ENCODE data around the gene KHDC4.
"Not testable (repeated sequence)": the region's sequence is repeated elsewhere in the genome, so short reads cannot be mapped to it uniquely, and the experiment has no call there.

KHDC4 gene

DNA sequence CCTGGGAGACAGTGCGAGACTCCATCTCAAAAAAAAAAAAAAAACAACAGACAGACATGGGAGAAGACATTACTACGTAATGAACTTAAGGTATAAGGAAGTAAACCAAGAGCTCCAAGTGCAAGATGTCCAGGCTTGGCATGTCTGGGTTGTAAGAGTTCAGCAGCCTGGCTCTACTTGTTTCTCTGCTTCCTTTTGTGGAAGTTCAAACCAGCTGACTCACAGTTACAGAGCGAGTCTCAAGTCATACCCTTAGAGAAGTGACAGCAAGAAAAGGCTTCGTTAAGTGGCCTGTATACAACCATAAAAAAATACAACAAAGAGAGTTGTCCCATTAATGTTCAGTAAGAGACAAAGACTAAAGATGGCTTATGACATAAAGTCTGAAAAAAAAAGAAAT, 24.3 kb downstream of the KHDC4 start:
- H3K27ac ChIP-seq: peak overlapping the region; percentile 83

DNA sequence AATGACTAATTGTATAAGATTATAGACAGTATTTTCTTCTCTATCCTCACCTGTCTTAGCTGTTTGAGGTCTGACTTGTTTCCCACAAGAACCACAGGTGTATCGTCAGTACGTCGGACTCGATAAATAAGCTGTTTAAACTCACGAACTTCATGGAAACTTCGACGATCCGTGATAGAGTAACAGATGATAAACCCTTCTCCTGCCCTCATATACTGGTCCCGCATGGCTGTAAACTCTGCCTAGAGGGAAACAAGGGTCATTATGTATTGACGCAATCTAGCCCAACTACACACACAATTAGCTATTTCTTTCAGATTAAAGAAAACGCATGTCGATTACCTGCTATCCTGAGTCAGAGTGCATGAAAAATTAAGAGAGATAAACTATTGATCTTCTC, 30.0 kb downstream of the KHDC4 start:
- TF ChIP-seq, protein P1, sequence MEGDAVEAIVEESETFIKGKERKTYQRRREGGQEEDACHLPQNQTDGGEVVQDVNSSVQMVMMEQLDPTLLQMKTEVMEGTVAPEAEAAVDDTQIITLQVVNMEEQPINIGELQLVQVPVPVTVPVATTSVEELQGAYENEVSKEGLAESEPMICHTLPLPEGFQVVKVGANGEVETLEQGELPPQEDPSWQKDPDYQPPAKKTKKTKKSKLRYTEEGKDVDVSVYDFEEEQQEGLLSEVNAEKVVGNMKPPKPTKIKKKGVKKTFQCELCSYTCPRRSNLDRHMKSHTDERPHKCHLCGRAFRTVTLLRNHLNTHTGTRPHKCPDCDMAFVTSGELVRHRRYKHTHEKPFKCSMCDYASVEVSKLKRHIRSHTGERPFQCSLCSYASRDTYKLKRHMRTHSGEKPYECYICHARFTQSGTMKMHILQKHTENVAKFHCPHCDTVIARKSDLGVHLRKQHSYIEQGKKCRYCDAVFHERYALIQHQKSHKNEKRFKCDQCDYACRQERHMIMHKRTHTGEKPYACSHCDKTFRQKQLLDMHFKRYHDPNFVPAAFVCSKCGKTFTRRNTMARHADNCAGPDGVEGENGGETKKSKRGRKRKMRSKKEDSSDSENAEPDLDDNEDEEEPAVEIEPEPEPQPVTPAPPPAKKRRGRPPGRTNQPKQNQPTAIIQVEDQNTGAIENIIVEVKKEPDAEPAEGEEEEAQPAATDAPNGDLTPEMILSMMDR (conservative IDR thresholded peaks at IDR 0.05): no peak
- H3K27ac ChIP-seq: no peak overlapping the region

More for the DNA sequence above, 24.3 kb downstream of the KHDC4 start:
- TF ChIP-seq, protein P1 (conservative IDR thresholded peaks at IDR 0.05): no peak

DNA sequence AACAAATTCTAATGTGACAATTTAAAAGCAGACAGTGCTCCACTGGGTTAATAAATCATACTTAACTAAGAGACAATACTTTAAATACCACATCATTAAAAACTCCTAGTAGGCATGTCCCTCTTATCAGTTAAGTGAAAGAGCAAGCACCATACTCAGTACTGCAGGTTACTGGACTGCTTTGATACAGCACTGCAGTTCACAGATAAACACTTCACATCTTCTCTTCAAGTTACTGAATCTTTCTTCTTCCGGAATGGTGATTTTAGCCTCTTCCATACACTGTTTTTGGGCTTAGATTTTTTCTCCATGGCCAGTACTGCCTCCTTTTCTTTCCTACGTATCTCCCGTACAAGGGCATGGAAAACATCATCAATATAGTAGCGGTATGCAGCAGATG, 34.1 kb downstream of the KHDC4 start:
- no peak overlapping the region for H3K27ac ChIP-seq
- TF ChIP-seq, protein P1 (conservative IDR thresholded peaks at IDR 0.05): no peak

DNA sequence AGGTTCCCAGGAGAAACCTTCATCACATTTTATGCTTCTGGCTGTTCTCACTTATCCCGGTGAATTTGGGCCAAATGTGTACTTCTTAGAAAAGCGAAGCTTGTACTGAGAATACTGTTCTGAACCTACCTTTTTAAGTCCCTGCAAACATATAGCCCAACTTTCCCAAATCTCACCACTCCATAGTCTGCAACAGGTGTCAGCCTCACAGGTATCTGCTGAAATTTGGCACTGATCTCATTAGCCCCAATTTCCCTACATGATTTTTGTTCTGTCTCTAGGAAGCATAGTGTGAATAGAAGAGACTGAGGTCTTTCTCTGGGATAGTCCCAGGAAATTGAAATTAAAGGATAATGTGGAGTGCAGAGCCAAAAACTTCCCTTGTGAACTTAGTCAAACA, 34.5 kb downstream of the KHDC4 start:
- TF ChIP-seq, protein P1 (conservative IDR thresholded peaks at IDR 0.05): no peak
- H3K27ac ChIP-seq: no peak overlapping the region

DNA sequence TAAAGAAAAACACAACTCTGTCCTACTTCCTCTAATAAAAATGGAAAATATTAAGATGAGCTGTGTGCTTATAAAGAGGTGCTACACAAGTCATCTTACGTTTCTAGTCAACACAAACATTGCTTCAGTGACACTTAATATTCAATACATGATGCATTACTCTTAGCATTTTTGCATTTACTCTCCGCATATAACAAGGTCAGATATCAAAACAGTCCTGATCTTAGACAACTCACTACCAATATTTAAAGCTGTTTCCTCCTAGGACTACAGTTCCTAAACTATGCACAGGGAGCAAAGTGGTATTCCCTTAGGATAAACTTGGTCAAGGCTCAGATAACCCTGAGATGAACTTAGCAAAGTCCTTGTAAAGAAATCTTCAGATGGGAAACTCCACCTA, 35.3 kb downstream of the KHDC4 start:
- H3K27ac ChIP-seq: no peak overlapping the region
- TF ChIP-seq, protein P1 (conservative IDR thresholded peaks at IDR 0.05): no peak

DNA sequence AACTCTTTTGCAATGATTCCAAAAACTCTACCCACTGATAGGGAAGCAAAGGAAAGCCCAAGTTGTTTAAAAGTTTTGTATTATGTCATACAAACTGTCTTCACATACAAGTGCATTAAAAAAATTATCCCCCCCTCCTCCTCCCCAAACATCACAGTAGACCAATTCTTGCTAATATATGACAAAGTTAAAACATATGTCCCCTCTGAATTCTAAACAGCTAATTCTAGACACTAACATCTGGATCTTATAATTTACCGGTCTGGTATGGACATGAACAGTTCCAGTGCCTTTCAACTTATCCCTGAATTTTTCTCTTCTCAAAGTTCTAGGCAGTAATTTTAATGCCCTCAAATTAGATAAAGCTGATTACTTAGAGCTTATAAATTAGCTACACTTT, 36.5 kb downstream of the KHDC4 start:
- TF ChIP-seq, protein P1 (conservative IDR thresholded peaks at IDR 0.05): no peak

DNA sequence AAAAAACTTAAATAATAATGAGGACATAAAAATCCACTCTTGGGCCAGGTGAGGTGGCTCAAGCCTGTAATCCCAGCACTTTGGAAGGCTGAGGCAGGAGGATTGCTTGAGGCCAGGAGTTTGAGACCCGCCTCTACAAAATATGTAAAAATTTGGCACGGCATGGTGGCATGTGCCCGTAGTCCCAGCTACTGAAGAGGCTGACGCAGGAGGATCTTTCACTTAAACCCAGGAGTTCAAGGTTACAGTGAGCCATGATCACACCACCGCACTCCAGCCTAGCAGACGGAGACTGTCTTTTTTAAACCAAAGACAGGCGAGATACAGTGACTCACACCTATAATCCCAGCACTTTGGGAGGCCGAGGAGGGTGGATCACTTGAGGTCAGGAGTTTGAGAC, 37.7 kb downstream of the KHDC4 start:
- not testable (repeated sequence) for H3K27ac ChIP-seq

More for the DNA sequence above, 36.5 kb downstream of the KHDC4 start:
- no peak overlapping the region for H3K27ac ChIP-seq

DNA sequence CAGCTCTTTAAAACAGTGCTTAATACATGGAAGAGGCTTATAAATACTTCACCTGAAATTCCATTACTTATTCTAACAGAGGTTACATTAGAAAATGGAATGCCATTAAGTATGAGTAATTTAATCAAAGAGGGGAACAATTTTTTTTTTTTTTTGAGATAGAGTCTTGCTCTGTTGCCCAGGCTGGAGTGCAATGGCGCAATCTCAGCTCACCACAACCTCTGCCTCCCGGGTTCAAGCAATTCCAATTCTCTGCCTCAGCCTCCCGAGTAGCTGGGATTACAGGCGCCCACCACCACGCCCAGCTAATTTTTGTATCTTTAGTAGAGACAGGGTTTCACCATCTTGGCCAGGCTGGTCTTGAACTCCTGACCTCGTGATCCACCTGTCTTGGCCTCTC, 38.6 kb downstream of the KHDC4 start:
- H3K27ac ChIP-seq: not testable (repeated sequence)
